ENCODE results near the gene PGAM2.

- TF ChIP-seq EZH2phosphoT487 (IDR thresholded peaks at IDR 0.05; ENCODE audit: low read depth, severe bottlenecking, unreplicated experiment) (no peak), CTCF (IDR thresholded peaks at IDR 0.05; ENCODE audit: poor library complexity) (no peak), EZH2 (IDR thresholded peaks at IDR 0.05; ENCODE audit: borderline replicate concordance) (no peak)
Measured at GRCh38 chr7:44045226-44046014, 19.9 kb downstream of the PGAM2 start.

All from hepatocyte (in vitro differentiated cells).